Ascending aorta (tissue), 2 donors: ENCODE data around the gene DCUN1D3. TPM values are rescaled to one million over a fixed set of nuclear protein-coding genes. Genes with fewer than 3 reads are reported as not detected.
"Not testable (repeated sequence)": the region's sequence is repeated elsewhere in the genome, so short reads cannot be mapped to it uniquely, and the experiment has no call there.

Source experiments
- DNase-seq, 2 donors: peaks; one replicate each; pipeline ENCODE4 v3.0.0-alpha.2; 2019; ENCODE audit warnings: low spot score in 2 of 2
- H3K27ac ChIP-seq, 2 donors: fragments of 200-600 bp; sonication (generic); one replicate each; pipeline ENCODE4 v1.5.1; 2016 to 2017; ENCODE audit warnings: mild to moderate bottlenecking in 1 of 2
- H3K27me3 ChIP-seq: fragments of 200-600 bp; sonication (generic); one replicate; pipeline ENCODE4 v1.5.1; 2017
- H3K36me3 ChIP-seq, 2 donors: fragments of 200-600 bp; sonication (generic); one replicate each; pipeline ENCODE4 v1.5.1; 2016
- H3K4me1 ChIP-seq, 2 donors: fragments of 200-600 bp; sonication (generic); one replicate each; pipeline ENCODE4 v1.5.1; 2016 to 2017; ENCODE audit warnings: mild to moderate bottlenecking in 1 of 2
- H3K4me3 ChIP-seq, 2 donors: fragments of 200-600 bp; sonication (generic); one replicate each; pipeline ENCODE4 v1.5.1; 2016 to 2017; ENCODE audit warnings: mild to moderate bottlenecking in 1 of 2
- H3K9me3 ChIP-seq, 2 donors: fragments of 200-600 bp; sonication (generic); one replicate each; pipeline ENCODE4 v1.5.1; 2016
- intact Hi-C: fragments of 100-400 bp; cut with DNase I; formaldehyde crosslinking; loops from one replicate; pipeline ENCODE4 v1.15.1; 2023
- total RNA-seq: library from RNA; depleted of rRNA; stranded (reverse); fragments of >200 nt; gene quantifications from one replicate; pipeline ENCODE4 v1.1.0, GENCODE V29; 2016
- TF ChIP-seq, protein P1 (sequence below), 3 experiments: fragments of 200-600 bp in 2 of 3; fragments of 450-650 bp in 1 of 3; sonication (generic) in 2 of 3; IDR thresholded peaks; one replicate each; pipeline ENCODE4 v1.5.1; 2016 to 2019; ENCODE audit warnings: antibody characterized with exemption in 3 of 3, mild to moderate bottlenecking in 1 of 3, moderate library complexity in 1 of 3

The DCUN1D3 gene
- total RNA-seq, 1 donor from 2014 or later, result 9.8 TPM

DNA sequence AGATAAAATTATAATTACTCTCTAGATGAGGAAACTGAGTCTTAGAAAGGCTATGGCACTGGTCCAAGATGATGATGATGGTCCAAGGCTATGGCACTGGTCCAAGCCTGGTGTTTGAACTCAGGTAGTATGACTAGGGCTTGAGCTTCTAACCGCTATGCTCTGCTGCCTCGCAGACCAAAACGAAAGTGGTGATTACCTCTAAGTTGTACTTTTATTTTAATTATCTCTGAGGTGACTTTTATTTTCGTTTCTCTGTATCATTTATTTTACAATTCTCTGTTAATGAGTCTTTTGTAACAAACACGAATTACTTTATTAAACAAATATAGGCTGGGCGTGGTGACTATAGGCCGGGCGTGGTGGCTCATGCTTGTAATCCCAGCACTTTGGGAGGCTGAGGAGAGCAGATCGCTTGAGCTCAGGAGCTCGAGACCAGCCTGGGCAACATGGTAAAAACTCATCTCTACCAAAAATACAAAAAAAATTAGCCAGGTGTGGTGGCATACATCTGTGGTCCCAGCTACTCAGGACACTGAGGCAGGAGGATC is 88.2 kb downstream of the DCUN1D3 start:
- Histone ChIP-seq H3K4me3 (no peak overlapping the region), H3K36me3 (no peaks in the 10 kb centered on the region), H3K27me3 (no peaks in the 10 kb centered on the region), H3K4me1 (no peaks in the 10 kb centered on the region), H3K9me3 (no peaks in the 10 kb centered on the region), H3K27ac (no peak overlapping the region)
- TF ChIP-seq, protein P1, sequence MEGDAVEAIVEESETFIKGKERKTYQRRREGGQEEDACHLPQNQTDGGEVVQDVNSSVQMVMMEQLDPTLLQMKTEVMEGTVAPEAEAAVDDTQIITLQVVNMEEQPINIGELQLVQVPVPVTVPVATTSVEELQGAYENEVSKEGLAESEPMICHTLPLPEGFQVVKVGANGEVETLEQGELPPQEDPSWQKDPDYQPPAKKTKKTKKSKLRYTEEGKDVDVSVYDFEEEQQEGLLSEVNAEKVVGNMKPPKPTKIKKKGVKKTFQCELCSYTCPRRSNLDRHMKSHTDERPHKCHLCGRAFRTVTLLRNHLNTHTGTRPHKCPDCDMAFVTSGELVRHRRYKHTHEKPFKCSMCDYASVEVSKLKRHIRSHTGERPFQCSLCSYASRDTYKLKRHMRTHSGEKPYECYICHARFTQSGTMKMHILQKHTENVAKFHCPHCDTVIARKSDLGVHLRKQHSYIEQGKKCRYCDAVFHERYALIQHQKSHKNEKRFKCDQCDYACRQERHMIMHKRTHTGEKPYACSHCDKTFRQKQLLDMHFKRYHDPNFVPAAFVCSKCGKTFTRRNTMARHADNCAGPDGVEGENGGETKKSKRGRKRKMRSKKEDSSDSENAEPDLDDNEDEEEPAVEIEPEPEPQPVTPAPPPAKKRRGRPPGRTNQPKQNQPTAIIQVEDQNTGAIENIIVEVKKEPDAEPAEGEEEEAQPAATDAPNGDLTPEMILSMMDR (IDR thresholded peaks at IDR 0.05), result no peak
- no peak for DNase-seq
- intact Hi-C loops, result no loop called here

DNA sequence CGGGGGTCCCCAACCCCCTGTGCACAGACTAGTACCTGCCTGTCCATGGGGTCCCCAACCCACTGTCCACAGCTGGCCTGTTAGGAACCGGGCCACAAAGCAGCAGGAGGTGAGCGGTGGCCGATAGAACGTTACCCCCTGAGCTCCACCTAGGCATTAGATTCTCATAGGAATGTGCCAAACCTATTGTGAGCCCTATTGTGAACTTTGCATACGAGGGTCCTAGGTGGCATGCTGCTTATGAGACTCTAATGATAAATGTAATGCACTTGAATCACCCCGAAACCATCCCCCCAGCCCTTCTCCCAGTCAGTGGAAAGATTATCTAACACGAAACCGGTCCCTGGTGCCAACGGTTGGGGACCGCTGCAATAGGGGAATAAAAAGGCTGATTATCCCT is 92.3 kb downstream of the DCUN1D3 start:
- TF ChIP-seq, protein P1 (IDR thresholded peaks at IDR 0.05), result no peak
- Histone ChIP-seq H3K4me1 (peaks cover 0 to 5% of the 10 kb centered on the region in 2 donors), H3K27me3 (no peaks in the 10 kb centered on the region), H3K9me3 (no peaks in the 10 kb centered on the region), H3K4me3 (no peak overlapping the region), H3K27ac (no peak overlapping the region), H3K36me3 (no peaks in the 10 kb centered on the region)
- intact Hi-C loops, result loop anchor here (2.0 to 5.0 kb wide), 4 partner anchors 43 to 493 kb away; partner anchors contain the start of gene THUMPD1
- DNase-seq, result no peak

DNA sequence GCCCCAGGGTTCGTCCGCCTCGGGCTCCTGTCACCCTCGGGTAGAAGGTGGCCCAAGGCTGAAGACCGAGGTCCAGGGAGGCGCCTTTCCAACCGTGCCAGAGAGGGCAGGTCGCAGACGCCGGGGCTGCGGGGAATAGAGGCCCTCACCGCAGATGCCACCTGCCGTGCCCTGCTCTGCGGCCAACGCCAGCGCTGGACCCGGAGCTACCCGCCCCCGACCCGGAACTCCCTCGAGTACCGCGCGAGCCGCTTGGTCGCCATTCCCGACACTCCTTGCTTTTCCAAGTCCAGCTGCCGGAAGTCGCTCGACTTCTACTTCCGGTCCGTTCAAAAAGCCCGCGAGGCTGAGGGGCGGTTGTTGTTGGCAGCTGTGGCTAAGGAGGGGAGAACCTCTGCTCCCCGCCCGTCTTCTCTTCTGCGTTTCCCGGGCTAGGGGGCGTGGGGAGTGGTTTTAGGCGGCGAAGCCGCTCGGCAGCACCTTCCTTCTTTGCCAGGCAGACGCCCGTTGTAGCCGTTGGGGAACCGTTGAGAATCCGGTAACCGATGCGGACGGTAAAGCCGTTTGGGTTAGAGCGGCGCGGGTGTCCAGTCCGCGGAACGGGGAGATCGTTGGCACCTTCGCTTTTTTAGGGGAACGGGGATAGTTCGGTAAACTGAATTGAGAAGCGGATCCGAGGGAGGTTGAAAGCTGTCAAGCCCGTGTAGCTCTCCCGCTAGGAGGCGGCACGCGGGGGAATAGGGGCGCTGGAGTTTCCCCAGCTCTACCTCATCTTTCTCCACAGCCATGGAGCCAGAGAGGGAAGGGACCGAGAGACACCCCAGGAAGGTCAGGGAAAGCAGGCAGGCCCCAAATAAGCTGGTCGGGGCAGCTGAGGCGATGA is 93.7 kb downstream of the DCUN1D3 start, which contains the start of the genes ERI2 and REXO5:
Gene ERI2 (minus strand): TSS at position 305 of the 883 bp plus-strand sequence. CDS start 42 bp downstream, at position 263.
Gene REXO5 (plus strand): TSS at position 360 of the 883 bp plus-strand sequence. CDS start 427 bp downstream, at position 787.
- TF ChIP-seq, protein P1 (IDR thresholded peaks at IDR 0.05), result peak in 1 of 3 experiments; percentile 59
- Histone ChIP-seq H3K4me1 (peaks cover 0 to 5% of the 10 kb centered on the region in 2 donors), H3K9me3 (no peaks in the 10 kb centered on the region), H3K27me3 (no peaks in the 10 kb centered on the region), H3K27ac (peak within 1 kb of the TSS; percentile 87 to 92), H3K36me3 (no peaks in the 10 kb centered on the region), H3K4me3 (peak within 1 kb of the TSS; percentile 76 to 92)
- intact Hi-C loops, result loop anchor here (2.0 to 5.0 kb wide), 4 partner anchors 44 to 494 kb away; partner anchors contain the start of gene THUMPD1
- DNase-seq, result peak; percentile 80 to 96

DNA sequence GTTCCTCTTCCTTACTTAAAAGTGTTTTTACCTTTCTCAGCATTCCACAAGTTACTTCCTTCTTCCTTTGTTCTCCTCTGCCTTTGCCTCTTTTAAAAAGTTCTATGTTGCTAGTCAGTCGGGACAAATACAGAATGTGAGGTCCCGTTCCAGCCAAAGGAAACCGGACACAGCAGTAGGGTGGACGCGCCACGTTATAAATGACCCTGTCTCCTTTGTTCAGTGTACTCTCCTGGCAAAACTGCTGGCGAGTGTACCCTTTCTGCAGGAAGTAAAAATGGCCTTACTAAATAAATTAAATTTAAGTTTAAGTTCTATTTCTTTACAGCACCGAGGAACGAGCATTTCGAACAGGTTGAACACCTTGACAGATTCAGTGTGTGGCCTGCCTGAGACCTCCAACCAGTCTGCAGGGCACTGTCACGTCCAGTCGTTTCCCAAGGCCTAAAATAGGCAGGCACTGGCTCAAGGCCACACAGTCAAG is 94.4 kb downstream of the DCUN1D3 start:
- not testable (repeated sequence) for H3K9me3 ChIP-seq, H3K36me3 ChIP-seq, H3K27me3 ChIP-seq, DNase-seq, H3K4me1 ChIP-seq
- Histone ChIP-seq H3K27ac (peak overlapping the region; percentile 87 to 92), H3K4me3 (peak overlapping the region; percentile 76 to 92)
- intact Hi-C loops, result loop anchor here (2.0 to 5.0 kb wide), 4 partner anchors 45 to 495 kb away; partner anchors contain the start of gene THUMPD1

Other genes with a start within 250 kb of the DCUN1D3 start
- gene ACSM1, start 202.7 kb downstream of the DCUN1D3 start, total RNA-seq, result not detected
- 12.7 TPM for gene THUMPD1, start 158.5 kb downstream of the DCUN1D3 start, total RNA-seq
- gene ACSM3, start 136.3 kb downstream of the DCUN1D3 start, total RNA-seq, result not detected
- gene ERI2, start 93.9 kb downstream of the DCUN1D3 start, total RNA-seq, result not detected
- 2.1 TPM for gene REXO5, start 93.8 kb downstream of the DCUN1D3 start, total RNA-seq
- 3.9 TPM for gene LYRM1, start 413 bp upstream of the DCUN1D3 start, total RNA-seq